Stimulated activated effector memory CD8-positive, alpha-beta T cell treated with anti-CD3 and anti-CD28 coated beads, Interleukin-12 subunit alpha, Interleukin-12 subunit beta, amount 100 ng/mL, for 72 hours (primary cell): ENCODE measurements around the gene ATG10.
"Not testable (repeated sequence)": the region's sequence is repeated elsewhere in the genome, so short reads cannot be mapped to it uniquely, and the experiment has no call there.

ENCODE experiments used
- ATAC-seq: fragments of 150-1000 bp; cut with Tn5 transposase; 2 replicates; pipeline ENCODE4 v1.10.0; 2021
- DNase-seq, 2 donors: peaks; one replicate each; pipeline ENCODE4 v3.0.0; 2021 to 2022; ENCODE audit warnings: low spot score in 2 of 2
- H3K27ac Mint-ChIP-seq: one replicate; pipeline ENCODE4 v1.8.0; 2022; ENCODE audit warnings: mild to moderate bottlenecking, mixed read lengths
- H3K36me3 Mint-ChIP-seq: one replicate; pipeline ENCODE4 v1.8.0; 2022; ENCODE audit warnings: mild to moderate bottlenecking, mixed read lengths
- H3K4me1 Mint-ChIP-seq: one replicate; pipeline ENCODE4 v1.8.0; 2022; ENCODE audit warnings: mixed read lengths
- H3K4me3 Mint-ChIP-seq: one replicate; pipeline ENCODE4 v1.8.0; 2022; ENCODE audit warnings: mild to moderate bottlenecking, mixed read lengths
- H3K9me3 Mint-ChIP-seq: one replicate; pipeline ENCODE4 v1.8.0; 2022; ENCODE audit warnings: mixed read lengths

The ATG10 gene

GRCh38 chr5:82011761-82012160 is 39.9 kb downstream of the ATG10 start:
- DNase-seq (no peak), ATAC-seq (no peak)
- H3K27ac Mint-ChIP-seq = no peak overlapping the region
- H3K36me3 Mint-ChIP-seq = no peaks in the 10 kb centered on the region
- H3K9me3 Mint-ChIP-seq = peaks cover 4% of the 10 kb centered on the region
- H3K4me1 Mint-ChIP-seq = peaks cover 6% of the 10 kb centered on the region
- no peak overlapping the region for H3K4me3 Mint-ChIP-seq

- not testable (repeated sequence) for ATAC-seq, H3K4me3 Mint-ChIP-seq, H3K9me3 Mint-ChIP-seq, H3K27ac Mint-ChIP-seq, H3K36me3 Mint-ChIP-seq, DNase-seq, H3K4me1 Mint-ChIP-seq
Measured at GRCh38 chr5:82014644-82015043, 42.8 kb downstream of the ATG10 start.

- H3K27ac Mint-ChIP-seq = no peak overlapping the region
- peaks cover 4% of the 10 kb centered on the region for H3K9me3 Mint-ChIP-seq
- no peak for DNase-seq
- H3K4me3 Mint-ChIP-seq = no peak overlapping the region
- no peaks in the 10 kb centered on the region for H3K36me3 Mint-ChIP-seq
- peaks cover 6% of the 10 kb centered on the region for H3K4me1 Mint-ChIP-seq
- ATAC-seq = no peak
Measured at GRCh38 chr5:82018462-82018861, 46.6 kb downstream of the ATG10 start.

- H3K36me3 Mint-ChIP-seq = no peaks in the 10 kb centered on the region
- H3K4me1 Mint-ChIP-seq = peaks cover 6% of the 10 kb centered on the region
- no peak overlapping the region for H3K27ac Mint-ChIP-seq
- H3K4me3 Mint-ChIP-seq = no peak overlapping the region
- no peak for ATAC-seq
- DNase-seq = no peak
- peaks cover 4% of the 10 kb centered on the region for H3K9me3 Mint-ChIP-seq
Measured at GRCh38 chr5:82019342-82020138, 47.7 kb downstream of the ATG10 start.

- DNase-seq (no peak), ATAC-seq (no peak)
- no peaks in the 10 kb centered on the region for H3K9me3 Mint-ChIP-seq
- H3K4me1 Mint-ChIP-seq = no peaks in the 10 kb centered on the region
- no peaks in the 10 kb centered on the region for H3K36me3 Mint-ChIP-seq
- no peak overlapping the region for H3K4me3 Mint-ChIP-seq
- H3K27ac Mint-ChIP-seq = no peak overlapping the region
Measured at GRCh38 chr5:82022499-82022898, 50.7 kb downstream of the ATG10 start.

GRCh38 chr5:82023644-82024043 is 51.8 kb downstream of the ATG10 start:
- H3K4me3 Mint-ChIP-seq = no peak overlapping the region
- no peaks in the 10 kb centered on the region for H3K36me3 Mint-ChIP-seq
- no peaks in the 10 kb centered on the region for H3K9me3 Mint-ChIP-seq
- H3K4me1 Mint-ChIP-seq = no peaks in the 10 kb centered on the region
- ATAC-seq (no peak), DNase-seq (no peak)
- H3K27ac Mint-ChIP-seq = no peak overlapping the region

GRCh38 chr5:82031220-82032119 is 59.6 kb downstream of the ATG10 start:
- H3K9me3 Mint-ChIP-seq = no peaks in the 10 kb centered on the region
- DNase-seq (no peak), ATAC-seq (no peak)
- no peaks in the 10 kb centered on the region for H3K36me3 Mint-ChIP-seq
- H3K4me3 Mint-ChIP-seq = no peak overlapping the region
- no peaks in the 10 kb centered on the region for H3K4me1 Mint-ChIP-seq
- no peak overlapping the region for H3K27ac Mint-ChIP-seq

- not testable (repeated sequence) for H3K4me3 Mint-ChIP-seq, DNase-seq, H3K36me3 Mint-ChIP-seq, H3K27ac Mint-ChIP-seq, ATAC-seq, H3K4me1 Mint-ChIP-seq
- peaks cover 14% of the 10 kb centered on the region for H3K9me3 Mint-ChIP-seq
Measured at GRCh38 chr5:82042894-82043293, 71.1 kb downstream of the ATG10 start.

GRCh38 chr5:82044010-82044409 is 72.2 kb downstream of the ATG10 start:
- Mint-ChIP-seq H3K4me3 (no peak overlapping the region), H3K36me3 (no peaks in the 10 kb centered on the region), H3K27ac (no peak overlapping the region), H3K9me3 (peaks cover 9% of the 10 kb centered on the region), H3K4me1 (no peaks in the 10 kb centered on the region)
- no peak for ATAC-seq
- DNase-seq = no peak

GRCh38 chr5:82045554-82046275 is 73.9 kb downstream of the ATG10 start:
- ATAC-seq (no peak), DNase-seq (no peak)
- peaks cover 9% of the 10 kb centered on the region for H3K9me3 Mint-ChIP-seq
- H3K36me3 Mint-ChIP-seq = no peaks in the 10 kb centered on the region
- H3K27ac Mint-ChIP-seq = no peak overlapping the region
- H3K4me1 Mint-ChIP-seq = no peaks in the 10 kb centered on the region
- no peak overlapping the region for H3K4me3 Mint-ChIP-seq

GRCh38 chr5:82046276-82046647 is 74.4 kb downstream of the ATG10 start:
- Mint-ChIP-seq H3K4me1 (no peaks in the 10 kb centered on the region), H3K9me3 (peaks cover 9% of the 10 kb centered on the region), H3K4me3 (no peak overlapping the region), H3K36me3 (no peaks in the 10 kb centered on the region), H3K27ac (no peak overlapping the region)
- ATAC-seq (no peak), DNase-seq (no peak)

- Mint-ChIP-seq H3K27ac (no peak overlapping the region), H3K4me3 (no peak overlapping the region), H3K4me1 (no peaks in the 10 kb centered on the region), H3K9me3 (no peaks in the 10 kb centered on the region), H3K36me3 (no peaks in the 10 kb centered on the region)
- ATAC-seq (no peak), DNase-seq (no peak)
Measured at GRCh38 chr5:82050955-82051354, 79.1 kb downstream of the ATG10 start.

GRCh38 chr5:82054004-82054710 is 82.3 kb downstream of the ATG10 start:
- Mint-ChIP-seq H3K27ac (no peak overlapping the region), H3K4me1 (no peaks in the 10 kb centered on the region), H3K9me3 (no peaks in the 10 kb centered on the region), H3K4me3 (no peak overlapping the region), H3K36me3 (no peaks in the 10 kb centered on the region)
- ATAC-seq (no peak), DNase-seq (no peak)

GRCh38 chr5:82057051-82057450 is 85.2 kb downstream of the ATG10 start:
- DNase-seq = no peak
- Mint-ChIP-seq H3K9me3 (no peaks in the 10 kb centered on the region), H3K4me3 (no peak overlapping the region), H3K27ac (no peak overlapping the region), H3K4me1 (no peaks in the 10 kb centered on the region), H3K36me3 (no peaks in the 10 kb centered on the region)
- no peak for ATAC-seq

GRCh38 chr5:82058710-82059109 is 86.9 kb downstream of the ATG10 start:
- H3K36me3 Mint-ChIP-seq = no peaks in the 10 kb centered on the region
- no peak for ATAC-seq
- H3K27ac Mint-ChIP-seq = no peak overlapping the region
- no peaks in the 10 kb centered on the region for H3K9me3 Mint-ChIP-seq
- DNase-seq = no peak
- no peak overlapping the region for H3K4me3 Mint-ChIP-seq
- H3K4me1 Mint-ChIP-seq = no peaks in the 10 kb centered on the region
